ENCODE measurements around the gene AQP2. TPM values are rescaled to one million over a fixed set of nuclear protein-coding genes. Genes with fewer than 3 reads are reported as not detected.

The AQP2 gene
- total RNA-seq, 2 experiments from 2014 or later = not detected

GRCh38 chr12:49974677-49975317 lies 24.3 kb downstream of the AQP2 start:
- POLR2A ChIA-PET = no interaction called here
- H3K27ac Mint-ChIP-seq = no peak overlapping the region
- Histone ChIP-seq H3K4me3 (ENCODE audit: low read length) (no peak overlapping the region), H3K27ac (ENCODE audit: low read depth in 1 of 2, low read length in 2 of 2) (no peak overlapping the region), H3K27me3 (ENCODE audit: control insufficient read depth in 1 of 2, insufficient read depth in 2 of 2, low read length in 2 of 2) (peaks cover 0 to 6% of the 10 kb centered on the region in 2 experiments), H3K9me3 (ENCODE audit: control insufficient read depth in 1 of 2, insufficient read depth in 1 of 2, low read length in 2 of 2) (no peaks in the 10 kb centered on the region), H3K4me1 (ENCODE audit: insufficient read depth, low read length) (no peaks in the 10 kb centered on the region), H3K36me3 (ENCODE audit: insufficient read depth, low read length) (no peaks in the 10 kb centered on the region)
- no peaks in the 10 kb centered on the region for H3K9me3 Mint-ChIP-seq
- CTCF ChIA-PET = no interaction called here
- ATAC-seq (ENCODE audit: poor library complexity) (no peak), DNase-seq (no peak)
- H3K36me3 Mint-ChIP-seq (ENCODE audit: low read depth) = no peaks in the 10 kb centered on the region
- no peak overlapping the region for H3K4me3 Mint-ChIP-seq
- H3K27me3 Mint-ChIP-seq = no peaks in the 10 kb centered on the region
- TF ChIP-seq, protein P1, sequence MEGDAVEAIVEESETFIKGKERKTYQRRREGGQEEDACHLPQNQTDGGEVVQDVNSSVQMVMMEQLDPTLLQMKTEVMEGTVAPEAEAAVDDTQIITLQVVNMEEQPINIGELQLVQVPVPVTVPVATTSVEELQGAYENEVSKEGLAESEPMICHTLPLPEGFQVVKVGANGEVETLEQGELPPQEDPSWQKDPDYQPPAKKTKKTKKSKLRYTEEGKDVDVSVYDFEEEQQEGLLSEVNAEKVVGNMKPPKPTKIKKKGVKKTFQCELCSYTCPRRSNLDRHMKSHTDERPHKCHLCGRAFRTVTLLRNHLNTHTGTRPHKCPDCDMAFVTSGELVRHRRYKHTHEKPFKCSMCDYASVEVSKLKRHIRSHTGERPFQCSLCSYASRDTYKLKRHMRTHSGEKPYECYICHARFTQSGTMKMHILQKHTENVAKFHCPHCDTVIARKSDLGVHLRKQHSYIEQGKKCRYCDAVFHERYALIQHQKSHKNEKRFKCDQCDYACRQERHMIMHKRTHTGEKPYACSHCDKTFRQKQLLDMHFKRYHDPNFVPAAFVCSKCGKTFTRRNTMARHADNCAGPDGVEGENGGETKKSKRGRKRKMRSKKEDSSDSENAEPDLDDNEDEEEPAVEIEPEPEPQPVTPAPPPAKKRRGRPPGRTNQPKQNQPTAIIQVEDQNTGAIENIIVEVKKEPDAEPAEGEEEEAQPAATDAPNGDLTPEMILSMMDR (IDR thresholded peaks at IDR 0.05) = no peak
- no peaks in the 10 kb centered on the region for H3K4me1 Mint-ChIP-seq (ENCODE audit: low read depth)
- intact Hi-C loops (cut with DNase I, micrococcal nuclease) = no loop called here

DNA sequence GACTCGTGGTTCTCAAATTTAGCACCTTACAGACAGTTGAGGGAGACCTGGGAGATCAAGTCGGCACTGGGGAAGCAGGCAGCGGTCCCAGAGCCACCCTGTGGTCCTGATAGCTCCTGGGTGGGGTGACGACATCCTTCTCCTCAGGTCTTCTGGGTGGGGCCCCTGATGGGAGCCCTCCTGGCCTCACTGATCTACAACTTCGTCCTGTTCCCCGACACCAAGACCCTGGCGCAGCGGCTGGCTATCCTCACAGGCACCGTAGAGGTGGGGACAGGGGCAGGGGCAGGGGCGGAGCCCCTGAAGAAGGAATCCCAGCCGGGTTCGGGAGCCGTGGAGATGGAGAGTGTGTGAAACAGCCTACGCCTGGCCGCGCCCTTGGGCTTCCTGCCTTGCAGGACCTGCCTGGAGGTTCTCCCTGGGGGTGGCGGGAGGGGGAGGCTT lies 24.8 kb downstream of the AQP2 start:
- Mint-ChIP-seq H3K36me3 (ENCODE audit: low read depth) (no peaks in the 10 kb centered on the region), H3K27ac (no peak overlapping the region), H3K4me3 (no peak overlapping the region), H3K9me3 (no peaks in the 10 kb centered on the region), H3K27me3 (no peaks in the 10 kb centered on the region), H3K4me1 (ENCODE audit: low read depth) (no peaks in the 10 kb centered on the region)
- Histone ChIP-seq H3K4me1 (ENCODE audit: insufficient read depth, low read length) (no peaks in the 10 kb centered on the region), H3K27ac (ENCODE audit: low read depth in 1 of 2, low read length in 2 of 2) (no peak overlapping the region), H3K36me3 (ENCODE audit: insufficient read depth, low read length) (no peaks in the 10 kb centered on the region), H3K9me3 (ENCODE audit: control insufficient read depth in 1 of 2, insufficient read depth in 1 of 2, low read length in 2 of 2) (no peaks in the 10 kb centered on the region), H3K27me3 (ENCODE audit: control insufficient read depth in 1 of 2, insufficient read depth in 2 of 2, low read length in 2 of 2) (peaks cover 0 to 6% of the 10 kb centered on the region in 2 experiments), H3K4me3 (ENCODE audit: low read length) (no peak overlapping the region)
- DNase-seq (no peak), ATAC-seq (ENCODE audit: poor library complexity) (no peak)
- TF ChIP-seq, protein P1 (IDR thresholded peaks at IDR 0.05) = no peak
- ChIA-PET CTCF (no interaction called here), POLR2A (no interaction called here)
- intact Hi-C loops (cut with DNase I, micrococcal nuclease) = no loop called here

DNA sequence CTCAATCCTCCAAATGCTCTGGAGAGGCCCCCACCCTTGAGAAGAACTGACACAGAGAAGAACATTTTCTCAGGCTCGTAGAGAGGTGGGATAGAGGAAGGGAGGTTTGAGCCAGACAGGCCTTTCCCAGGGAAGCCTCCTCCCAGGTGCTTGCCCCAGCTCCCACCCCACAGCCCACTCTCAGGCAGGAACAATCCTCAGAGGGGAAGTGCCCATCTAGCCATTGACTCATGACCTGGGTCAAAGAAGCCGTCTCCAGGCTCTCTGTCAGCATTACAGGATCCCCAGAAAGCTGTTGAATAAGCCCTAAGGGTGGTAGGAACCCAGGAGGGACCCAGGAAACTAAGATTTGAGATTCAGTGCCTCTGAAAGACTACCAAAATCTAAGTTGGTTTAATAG lies 26.0 kb downstream of the AQP2 start:
- TF ChIP-seq, protein P1 (IDR thresholded peaks at IDR 0.05) = no peak
- Histone ChIP-seq H3K4me3 (ENCODE audit: low read length) (no peak overlapping the region), H3K27me3 (ENCODE audit: control insufficient read depth in 1 of 2, insufficient read depth in 2 of 2, low read length in 2 of 2) (no peaks in the 10 kb centered on the region), H3K4me1 (ENCODE audit: insufficient read depth, low read length) (no peaks in the 10 kb centered on the region), H3K36me3 (ENCODE audit: insufficient read depth, low read length) (no peaks in the 10 kb centered on the region), H3K9me3 (ENCODE audit: control insufficient read depth in 1 of 2, insufficient read depth in 1 of 2, low read length in 2 of 2) (no peaks in the 10 kb centered on the region), H3K27ac (ENCODE audit: low read depth in 1 of 2, low read length in 2 of 2) (no peak overlapping the region)
- Mint-ChIP-seq H3K36me3 (ENCODE audit: low read depth) (no peaks in the 10 kb centered on the region), H3K4me3 (no peak overlapping the region), H3K27ac (no peak overlapping the region), H3K27me3 (no peaks in the 10 kb centered on the region), H3K4me1 (ENCODE audit: low read depth) (no peaks in the 10 kb centered on the region), H3K9me3 (no peaks in the 10 kb centered on the region)
- intact Hi-C loops (cut with DNase I, micrococcal nuclease) = no loop called here
- no peak for DNase-seq
- no peak for ATAC-seq (ENCODE audit: poor library complexity)
- POLR2A ChIA-PET = no interaction called here
- CTCF ChIA-PET = interaction anchor here (3.0 kb wide), 1 partner anchor 10 kb away, joined by 12 read pairs; no protein-coding TSS in a partner anchor

Measured in CD4-positive, alpha-beta T cell (primary cell).